Kidney (tissue), 14 donors: ENCODE results near the gene CA10. TPM values are rescaled to one million over a fixed set of nuclear protein-coding genes. Genes with fewer than 3 reads are reported as not detected.
A peak's percentile ranks its signal among the peaks of the same experiment; 100 is the strongest.

Source experiments
- DNase-seq, 5 donors: peaks; one replicate each; pipeline ENCODE4 v3.0.0-alpha.2; 2013 to 2020
- FAIRE-seq: peaks from 2 replicates; lab custom pipeline; 2012; peaks lifted over from hg19 to GRCh38; lab: Jason Lieb, UNC
- H3K27ac ChIP-seq, 2 donors: one replicate each; pipeline ENCODE4 v1.7.0; 2013; ENCODE audit warnings: low read depth in 2 of 2, low read length in 2 of 2, inconsistent platforms in 1 of 2
- H3K27me3 ChIP-seq: one replicate; pipeline ENCODE4 v1.7.1; 2013; ENCODE audit warnings: low read length, inconsistent platforms; ENCODE audit not compliant: control insufficient read depth, insufficient read depth
- H3K36me3 ChIP-seq, 3 donors: one replicate each; pipeline versions ENCODE4 v1.7.0 to v1.7.1; 2013; ENCODE audit warnings: low read length in 3 of 3, control low read depth in 1 of 3, inconsistent platforms in 1 of 3; ENCODE audit not compliant: insufficient read depth in 3 of 3, control insufficient read depth in 2 of 3
- H3K4me1 ChIP-seq, 3 donors: one replicate each; pipeline versions ENCODE4 v1.7.0 to v1.7.1; 2013; ENCODE audit warnings: low read length in 3 of 3, inconsistent platforms in 1 of 3, low read depth in 1 of 3; ENCODE audit not compliant: control insufficient read depth in 2 of 3, insufficient read depth in 2 of 3
- H3K4me3 ChIP-seq, 3 donors: one replicate each; pipeline versions ENCODE4 v1.7.0 to v1.8.1; 2013; ENCODE audit warnings: low read length in 3 of 3, control low read depth in 1 of 3, inconsistent platforms in 1 of 3
- H3K9ac ChIP-seq, 3 donors: one replicate each; pipeline versions ENCODE4 v1.7.0 to v1.7.1; 2013; ENCODE audit warnings: low read length in 3 of 3, control low read depth in 1 of 3, inconsistent platforms in 1 of 3
- H3K9me3 ChIP-seq, 3 donors: one replicate each; pipeline versions ENCODE4 v1.7.0 to v1.7.1; 2013; ENCODE audit warnings: low read length in 3 of 3, control low read depth in 1 of 3, inconsistent platforms in 1 of 3; ENCODE audit not compliant: control insufficient read depth in 2 of 3, insufficient read depth in 1 of 3
- intact Hi-C: fragments of 100-400 bp; cut with DNase I; formaldehyde crosslinking; loops from one replicate; pipeline ENCODE4 v1.11.1; 2022
- polyA plus RNA-seq: library from polyadenylated mRNA; stranded (reverse); fragments of 350-450 nt; fragmentation: Illumina TruSeq; extraction: RNeasy Lipid Tissue Mini Kit (QIAGEN cat#74804); gene quantifications from one replicate; pipeline ENCODE4 v1.2.3, GENCODE V29; 2014; ENCODE audit warnings: low read depth, low replicate concordance; ENCODE audit not compliant: insufficient read depth
- total RNA-seq: library from RNA; stranded (reverse); fragmentation: NEBNext Ultra II Directional; extraction: Animal tissue kit (Norgen Biotek cat#: 25700); gene quantifications from one replicate; pipeline ENCODE4 v1.2.1, GENCODE V29; 2021
- TF ChIP-seq, protein P1 (sequence below): IDR thresholded peaks from 3 replicates; pipeline ENCODE4 v1.5.1; 2012; ENCODE audit warnings: mild to moderate bottlenecking, moderate library complexity, borderline replicate concordance; ENCODE audit not compliant: insufficient read depth; ENCODE audit errors: extremely low read depth
- donor health status: control.
- donor health status: control.
- donor health status: control.
- donor health status: control.
- donor health status: control.
- donor health status: DM: yes; HTN: yes; CAD: no.
- donor health status: Normal renal cell carcinoma (clear cell type).

CA10 gene
- total and polyA plus RNA-seq, 2 donors from 2014 or later: 3.7 to 9.8 TPM

DNA sequence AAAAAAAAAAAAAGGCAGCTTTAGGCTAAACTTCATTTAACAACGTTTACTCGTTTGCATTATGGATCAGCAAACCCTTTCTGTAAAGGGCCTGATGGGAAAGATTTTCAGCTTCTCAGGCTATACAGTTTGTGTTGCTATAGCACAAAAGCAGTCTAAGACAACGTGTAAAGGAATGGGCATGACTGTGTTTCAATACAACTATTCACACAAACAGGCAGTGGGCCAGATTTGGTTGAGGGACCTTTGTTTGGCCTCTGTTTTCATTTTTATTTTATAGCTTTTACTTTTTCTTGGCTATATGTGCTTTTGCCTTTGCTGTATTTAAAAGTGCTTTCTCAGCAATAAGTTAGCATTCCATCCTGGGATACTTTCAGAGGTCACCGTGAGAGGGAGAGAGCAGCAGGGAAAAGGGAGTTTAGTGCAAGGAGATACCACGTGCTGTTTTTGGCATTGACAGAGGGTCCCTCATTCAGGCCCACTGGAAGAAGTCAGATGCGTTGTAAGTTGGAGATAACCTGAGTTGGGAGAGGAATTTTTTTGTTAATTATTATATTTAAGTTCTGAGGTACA lies 562.6 kb downstream of the CA10 start:
- FAIRE-seq (no peak), DNase-seq (peak in 2 of 5 donors; percentile 7 to 34)
- TF ChIP-seq, protein P1, sequence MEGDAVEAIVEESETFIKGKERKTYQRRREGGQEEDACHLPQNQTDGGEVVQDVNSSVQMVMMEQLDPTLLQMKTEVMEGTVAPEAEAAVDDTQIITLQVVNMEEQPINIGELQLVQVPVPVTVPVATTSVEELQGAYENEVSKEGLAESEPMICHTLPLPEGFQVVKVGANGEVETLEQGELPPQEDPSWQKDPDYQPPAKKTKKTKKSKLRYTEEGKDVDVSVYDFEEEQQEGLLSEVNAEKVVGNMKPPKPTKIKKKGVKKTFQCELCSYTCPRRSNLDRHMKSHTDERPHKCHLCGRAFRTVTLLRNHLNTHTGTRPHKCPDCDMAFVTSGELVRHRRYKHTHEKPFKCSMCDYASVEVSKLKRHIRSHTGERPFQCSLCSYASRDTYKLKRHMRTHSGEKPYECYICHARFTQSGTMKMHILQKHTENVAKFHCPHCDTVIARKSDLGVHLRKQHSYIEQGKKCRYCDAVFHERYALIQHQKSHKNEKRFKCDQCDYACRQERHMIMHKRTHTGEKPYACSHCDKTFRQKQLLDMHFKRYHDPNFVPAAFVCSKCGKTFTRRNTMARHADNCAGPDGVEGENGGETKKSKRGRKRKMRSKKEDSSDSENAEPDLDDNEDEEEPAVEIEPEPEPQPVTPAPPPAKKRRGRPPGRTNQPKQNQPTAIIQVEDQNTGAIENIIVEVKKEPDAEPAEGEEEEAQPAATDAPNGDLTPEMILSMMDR: no peak
- Histone ChIP-seq H3K27ac (no peak overlapping the region), H3K4me1 (no peaks in the 10 kb centered on the region), H3K9ac (no peak overlapping the region), H3K4me3 (no peak overlapping the region), H3K36me3 (no peaks in the 10 kb centered on the region), H3K9me3 (no peaks in the 10 kb centered on the region), H3K27me3 (no peaks in the 10 kb centered on the region)
- intact Hi-C loops: no loop called here

DNA sequence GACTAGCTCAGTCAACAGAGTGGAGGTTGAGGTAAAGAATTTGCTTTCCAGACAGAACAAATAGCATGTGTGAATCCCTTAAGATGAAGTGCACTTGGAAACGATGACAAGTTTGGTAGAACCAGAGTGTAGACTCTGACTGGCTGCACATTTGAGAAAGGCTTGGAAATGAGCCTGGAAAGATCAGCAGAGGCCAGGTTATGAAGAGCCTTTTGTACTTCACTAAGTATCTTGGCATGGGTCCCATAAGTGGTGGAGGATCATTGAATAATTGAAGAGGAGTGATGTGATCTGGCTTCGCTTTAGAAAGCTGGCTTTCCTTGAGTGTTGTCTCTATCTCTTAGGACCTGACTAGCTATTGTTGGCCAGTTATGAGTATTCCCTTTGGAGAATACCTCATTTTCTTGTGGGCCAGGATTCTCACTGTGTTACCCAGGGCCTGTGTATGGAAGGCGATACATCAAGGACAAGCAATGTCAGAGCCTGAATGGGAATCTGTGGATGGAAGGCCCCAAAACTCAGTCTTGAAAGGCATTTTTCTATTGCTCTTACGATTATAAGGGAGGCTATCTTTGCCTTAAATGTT lies 568.4 kb downstream of the CA10 start:
- Histone ChIP-seq H3K36me3 (no peaks in the 10 kb centered on the region), H3K27ac (no peak overlapping the region), H3K9ac (no peak overlapping the region), H3K4me1 (no peaks in the 10 kb centered on the region), H3K4me3 (no peak overlapping the region), H3K27me3 (no peaks in the 10 kb centered on the region), H3K9me3 (peaks cover 0 to 7% (median 0%) of the 10 kb centered on the region in 3 donors)
- DNase-seq (peak in 1 of 5 donors; percentile 8), FAIRE-seq (no peak)
- intact Hi-C loops: no loop called here
- TF ChIP-seq, protein P1: no peak

DNA sequence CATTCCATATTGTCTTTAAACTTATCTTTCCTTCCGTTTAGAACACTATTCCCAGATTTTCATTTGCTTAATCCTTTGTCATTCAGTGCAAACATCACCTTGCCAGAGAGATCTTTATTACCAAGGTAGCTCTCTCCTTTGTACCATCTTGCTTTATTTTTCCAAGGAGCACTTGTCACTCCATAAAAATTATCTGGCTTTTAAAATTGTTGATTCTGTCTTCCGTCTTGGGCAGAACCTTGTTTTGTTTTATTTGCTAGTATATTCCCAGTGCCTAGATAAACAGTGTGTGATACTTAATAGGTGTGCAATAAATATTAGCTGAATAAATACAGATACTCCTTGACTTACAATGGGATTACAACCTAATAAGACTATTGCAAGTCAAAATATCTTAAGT lies 570.5 kb downstream of the CA10 start:
- no peak overlapping the region for H3K4me3 ChIP-seq
- H3K27me3 ChIP-seq: no peaks in the 10 kb centered on the region
- peaks cover 0 to 7% (median 0%) of the 10 kb centered on the region in 3 donors for H3K9me3 ChIP-seq
- DNase-seq (no peak), FAIRE-seq (no peak)
- intact Hi-C loops: no loop called here
- no peaks in the 10 kb centered on the region for H3K36me3 ChIP-seq
- H3K27ac ChIP-seq: no peak overlapping the region
- TF ChIP-seq, protein P1: no peak
- no peaks in the 10 kb centered on the region for H3K4me1 ChIP-seq
- no peak overlapping the region for H3K9ac ChIP-seq
